Fibroblast of lung (primary cell): ENCODE results near the gene DIP2C. TPM values are rescaled to one million over a fixed set of nuclear protein-coding genes. Genes with fewer than 3 reads are reported as not detected.

ENCODE experiments used
- DNase-seq, 2 donors: peaks; one replicate each; pipeline versions ENCODE4 v3.0.0 to v3.0.0-alpha.2; 2010; ENCODE audit warnings: low read depth in 2 of 2
- H2AFZ ChIP-seq: 2 replicates; pipeline ENCODE4 v1.5.1; 2012; ENCODE audit warnings: low read length, control low read depth, inconsistent platforms
- H3K27ac ChIP-seq: 2 replicates; pipeline ENCODE4 v1.5.1; 2011; ENCODE audit warnings: low read length, control low read depth; ENCODE audit not compliant: insufficient read depth
- H3K27me3 ChIP-seq: 2 replicates; pipeline ENCODE4 v1.5.1; 2011; ENCODE audit warnings: mild to moderate bottlenecking, low read length; ENCODE audit not compliant: control insufficient read depth, insufficient read depth
- H3K36me3 ChIP-seq: 2 replicates; pipeline ENCODE4 v1.5.1; 2011; ENCODE audit warnings: low read length; ENCODE audit not compliant: control insufficient read depth, insufficient read depth
- H3K4me1 ChIP-seq: 2 replicates; pipeline ENCODE4 v1.5.1; 2011; ENCODE audit warnings: low read length; ENCODE audit not compliant: control insufficient read depth, insufficient read depth; ENCODE audit errors: extremely low read depth
- H3K4me2 ChIP-seq: 2 replicates; pipeline ENCODE4 v1.5.1; 2011; ENCODE audit warnings: low read length, control low read depth; ENCODE audit not compliant: insufficient read depth; ENCODE audit errors: extremely low read depth
- H3K4me3 ChIP-seq, 4 experiments: fragments of 200-600 bp in 1 of 4; sonication (generic) in 1 of 4; replicated peaks in 1 of 4; 2 replicates each; pipeline ENCODE4 v1.5.1; 2011 to 2016; ENCODE audit warnings: low read length in 4 of 4, low read depth in 3 of 4, mild to moderate bottlenecking in 3 of 4, control low read depth in 2 of 4, inconsistent platforms in 1 of 4, mixed read lengths in 1 of 4; ENCODE audit not compliant: insufficient read depth in 1 of 4; ENCODE audit errors: control extremely low read depth in 1 of 4
- H3K79me2 ChIP-seq: 2 replicates; pipeline ENCODE4 v1.5.1; 2012; ENCODE audit warnings: mild to moderate bottlenecking, low read length, inconsistent platforms; ENCODE audit not compliant: control insufficient read depth, insufficient read depth
- H3K9ac ChIP-seq: 2 replicates; pipeline ENCODE4 v1.5.1; 2011; ENCODE audit warnings: mild to moderate bottlenecking, low read length, control low read depth; ENCODE audit not compliant: insufficient read depth
- H3K9me3 ChIP-seq: 2 replicates; pipeline ENCODE4 v1.5.1; 2012; ENCODE audit warnings: low read depth, low read length; ENCODE audit not compliant: control insufficient read depth, insufficient read depth
- H4K20me1 ChIP-seq: 2 replicates; pipeline ENCODE4 v1.5.1; 2011; ENCODE audit warnings: low read length; ENCODE audit not compliant: control insufficient read depth, insufficient read depth; ENCODE audit errors: extremely low read depth
- CTCF ChIP-seq, 2 donors: IDR thresholded peaks in 1 of 2; conservative IDR thresholded peaks in 1 of 2; 1 replicate in 1 of 2; 2 replicates in 1 of 2; pipeline ENCODE4 v1.5.1; 2011 to 2012; ENCODE audit warnings: low read length in 2 of 2, control low read depth in 1 of 2, inconsistent platforms in 1 of 2, low read depth in 1 of 2, mild to moderate bottlenecking in 1 of 2
- EZH2 ChIP-seq: IDR thresholded peaks from 2 replicates; pipeline ENCODE4 v1.5.1; 2012; ENCODE audit warnings: low read length, control low read depth, mild to moderate bottlenecking; ENCODE audit errors: missing control alignments
- polyA plus RNA-seq, 2 donors: library from polyadenylated mRNA; depleted of rRNA in 1 of 2; stranded (reverse) in 1 of 2; unstranded in 1 of 2; fragments of >200 nt; gene quantifications; 2 replicates each; pipeline ENCODE4 v1.2.1, GENCODE V29; 2011 to 2012; ENCODE audit warnings: missing spikeins in 1 of 2
- total RNA-seq: library from RNA; depleted of rRNA; stranded (reverse); fragments of >200 nt; gene quantifications from 2 replicates; pipeline ENCODE4 v1.2.1, GENCODE V29; 2014

The DIP2C gene
- total and polyA plus RNA-seq, 2 donors (not counting 1 experiment from before 2014, with no cell fraction given) = 10.7 to 18.3 TPM

- Histone ChIP-seq H3K4me1 (peaks cover 11% of the 10 kb centered on the region), H3K79me2 (no peaks in the 10 kb centered on the region), H3K4me3 (no peak overlapping the region), H3K36me3 (no peaks in the 10 kb centered on the region), H2AFZ (no peak overlapping the region), H3K9me3 (no peaks in the 10 kb centered on the region), H4K20me1 (no peaks in the 10 kb centered on the region), H3K9ac (no peak overlapping the region), H3K27ac (no peak overlapping the region), H3K27me3 (no peaks in the 10 kb centered on the region), H3K4me2 (no peak overlapping the region)
- no peak for DNase-seq
- TF ChIP-seq EZH2 = no peak
- TF ChIP-seq CTCF (conservative IDR thresholded peaks at IDR 0.05 in 1 of 2, IDR thresholded peaks at IDR 0.05 in 1 of 2; ENCODE audit: low read depth in 1 of 2, low read length in 2 of 2) = no peak
These were observed 195.9 kb downstream of the DIP2C start for GRCh38 chr10:493391-494148.

DNA sequence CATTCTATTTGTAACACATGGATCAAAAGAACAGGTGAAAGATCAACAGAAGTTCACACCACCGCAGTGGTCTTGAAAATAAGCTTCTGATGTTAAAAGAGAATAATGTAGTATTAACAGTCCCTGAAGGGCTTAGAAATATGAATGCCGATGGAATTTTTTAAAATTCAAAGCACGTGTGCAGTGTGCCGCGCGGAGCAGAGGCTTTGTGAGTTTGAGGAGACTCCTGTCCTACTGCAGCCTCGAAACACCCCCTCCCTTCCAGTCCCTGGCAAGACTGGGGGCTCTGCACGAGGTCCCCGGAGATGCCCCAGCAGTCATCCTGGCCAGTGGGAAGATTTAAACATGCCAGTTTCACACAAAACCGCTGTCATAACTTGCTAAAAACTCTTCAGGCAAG lies 196.6 kb downstream of the DIP2C start:
- TF ChIP-seq EZH2 = no peak
- TF ChIP-seq CTCF (conservative IDR thresholded peaks at IDR 0.05 in 1 of 2, IDR thresholded peaks at IDR 0.05 in 1 of 2; ENCODE audit: low read depth in 1 of 2, low read length in 2 of 2) = no peak
- Histone ChIP-seq H3K79me2 (no peaks in the 10 kb centered on the region), H3K4me1 (peaks cover 11% of the 10 kb centered on the region), H3K9ac (no peak overlapping the region), H3K9me3 (no peaks in the 10 kb centered on the region), H3K27ac (no peak overlapping the region), H3K36me3 (no peaks in the 10 kb centered on the region), H3K4me2 (no peak overlapping the region), H3K27me3 (no peaks in the 10 kb centered on the region), H4K20me1 (no peaks in the 10 kb centered on the region), H2AFZ (no peak overlapping the region), H3K4me3 (no peak overlapping the region)
- no peak for DNase-seq

- peak overlapping the region; percentile 48 for H3K27ac ChIP-seq
- H3K9me3 ChIP-seq = no peaks in the 10 kb centered on the region
- H3K27me3 ChIP-seq = no peaks in the 10 kb centered on the region
- H3K4me1 ChIP-seq = peaks cover 11% of the 10 kb centered on the region
- no peak overlapping the region for H3K4me3 ChIP-seq
- no peak for DNase-seq
- no peaks in the 10 kb centered on the region for H3K36me3 ChIP-seq
- no peaks in the 10 kb centered on the region for H4K20me1 ChIP-seq
- no peak overlapping the region for H2AFZ ChIP-seq
- peak overlapping the region; percentile 56 for H3K4me2 ChIP-seq
- TF ChIP-seq EZH2 (no peak), CTCF (conservative IDR thresholded peaks at IDR 0.05 in 1 of 2, IDR thresholded peaks at IDR 0.05 in 1 of 2; ENCODE audit: low read depth in 1 of 2, low read length in 2 of 2) (no peak)
- no peaks in the 10 kb centered on the region for H3K79me2 ChIP-seq
- no peak overlapping the region for H3K9ac ChIP-seq
These were observed 197.6 kb downstream of the DIP2C start for GRCh38 chr10:491667-492424.
